Posterior vena cava (tissue), 2 donors: ENCODE measurements around the gene DUOX2. TPM values are rescaled to one million over a fixed set of nuclear protein-coding genes. Genes with fewer than 3 reads are reported as not detected.

Experiments
- total RNA-seq, 2 donors: library from RNA; stranded (reverse); fragmentation: NEBNext Ultra II Directional; extraction: Animal tissue kit (Norgen Biotek cat#: 25700); gene quantifications; one replicate each; pipeline ENCODE4 v1.2.1, GENCODE V29; 2021
- donor health status: DM: yes; HTN: yes; CAD: no.
- donor health status: DM: yes; HTN: yes; CAD: no.

The DUOX2 gene
- total RNA-seq, 2 donors from 2014 or later: 0.57 to 2.7 TPM

Other genes starting within 250 kb of the DUOX2 start
- not detected for gene TERB2, start 157.5 kb downstream of the DUOX2 start, total RNA-seq
- gene SORD, start 91.0 kb downstream of the DUOX2 start, total RNA-seq: 1 to 10 TPM; 6.7 to 9.3 TPM
- not detected for gene DUOXA2, start 154 bp upstream of the DUOX2 start, total RNA-seq
- 1 to 10 TPM in 1 of 2 donors, under 1 TPM in 1; 0.81 to 5.3 TPM for gene DUOXA1, start 15.7 kb upstream of the DUOX2 start, total RNA-seq
- gene DUOX1, start 15.8 kb upstream of the DUOX2 start, total RNA-seq: 1 to 10 TPM in 1 of 2 donors, under 1 TPM in 1; 0.62 to 4.4 TPM
- gene SHF, start 73.8 kb upstream of the DUOX2 start, total RNA-seq: 1 to 10 TPM; 8.0 to 8.5 TPM
- not detected for gene SLC28A2, start 138.1 kb upstream of the DUOX2 start, total RNA-seq